ENCODE results near the gene TMEM272. TPM values are rescaled to one million over a fixed set of nuclear protein-coding genes. Genes with fewer than 3 reads are reported as not detected.
A peak's percentile ranks its signal among the peaks of the same experiment; 100 is the strongest.

TMEM272 gene, protein sequence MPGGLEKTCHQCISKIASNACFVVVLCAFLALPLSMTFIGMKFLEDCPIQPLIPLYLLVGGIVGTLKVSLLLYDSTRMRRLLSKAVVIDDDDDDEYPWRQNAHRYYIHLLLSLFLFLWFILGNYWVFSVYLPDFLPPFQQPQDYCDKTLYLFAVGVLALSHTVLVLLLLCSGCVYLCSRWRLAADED
- total RNA-seq, result under 1 TPM in 3 of 4 donors, not detected in 1; 0.13 to 0.74 (median 0.16) TPM

DNA sequence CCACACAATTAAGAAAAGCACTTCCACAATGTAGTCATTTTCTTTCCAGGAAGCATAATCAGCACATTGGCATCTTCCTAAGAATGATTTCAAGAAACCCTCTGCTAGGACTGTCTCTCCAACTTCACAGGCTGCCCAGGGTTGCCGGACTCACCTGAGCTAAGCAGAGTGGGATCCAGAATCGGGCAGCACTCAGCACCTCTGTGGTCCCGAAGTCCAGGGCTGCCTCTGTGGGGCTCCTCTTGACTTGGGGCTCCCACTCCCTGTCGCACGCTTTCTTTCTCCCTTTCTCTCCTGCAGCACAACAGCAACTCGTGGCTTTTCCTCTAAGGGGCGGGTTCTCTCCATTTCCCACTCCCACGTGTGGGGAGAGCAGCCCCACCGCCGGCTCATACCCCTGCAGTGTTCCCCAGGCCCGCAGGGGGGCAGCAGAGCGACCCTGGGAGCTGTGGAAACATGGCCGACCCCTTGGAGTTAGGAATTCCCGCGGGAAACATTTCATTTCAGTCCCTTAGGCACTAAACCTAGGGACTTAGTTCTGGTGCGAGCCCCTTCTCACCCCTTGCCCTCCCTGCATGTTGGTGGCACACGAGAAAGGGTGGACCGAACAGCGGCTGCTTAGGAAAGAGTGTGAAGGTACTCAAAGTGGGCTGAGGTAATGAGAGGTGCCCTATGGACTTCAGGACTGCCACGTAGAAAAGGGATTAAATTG is at the start of gene TMEM272:
Gene TMEM272, minus strand, starts transcription at position 316 of the 712 bp plus-strand sequence. CDS start 6,647 bp downstream, outside the sequence.
- DNase-seq (ENCODE audit: low spot score) (peak; percentile 44), ATAC-seq (ENCODE audit: low FRiP score) (peak; percentile 92)
- TF ChIP-seq, protein P1, sequence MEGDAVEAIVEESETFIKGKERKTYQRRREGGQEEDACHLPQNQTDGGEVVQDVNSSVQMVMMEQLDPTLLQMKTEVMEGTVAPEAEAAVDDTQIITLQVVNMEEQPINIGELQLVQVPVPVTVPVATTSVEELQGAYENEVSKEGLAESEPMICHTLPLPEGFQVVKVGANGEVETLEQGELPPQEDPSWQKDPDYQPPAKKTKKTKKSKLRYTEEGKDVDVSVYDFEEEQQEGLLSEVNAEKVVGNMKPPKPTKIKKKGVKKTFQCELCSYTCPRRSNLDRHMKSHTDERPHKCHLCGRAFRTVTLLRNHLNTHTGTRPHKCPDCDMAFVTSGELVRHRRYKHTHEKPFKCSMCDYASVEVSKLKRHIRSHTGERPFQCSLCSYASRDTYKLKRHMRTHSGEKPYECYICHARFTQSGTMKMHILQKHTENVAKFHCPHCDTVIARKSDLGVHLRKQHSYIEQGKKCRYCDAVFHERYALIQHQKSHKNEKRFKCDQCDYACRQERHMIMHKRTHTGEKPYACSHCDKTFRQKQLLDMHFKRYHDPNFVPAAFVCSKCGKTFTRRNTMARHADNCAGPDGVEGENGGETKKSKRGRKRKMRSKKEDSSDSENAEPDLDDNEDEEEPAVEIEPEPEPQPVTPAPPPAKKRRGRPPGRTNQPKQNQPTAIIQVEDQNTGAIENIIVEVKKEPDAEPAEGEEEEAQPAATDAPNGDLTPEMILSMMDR (IDR thresholded peaks at IDR 0.05), result peak in 1 of 3 donors; percentile 58

DNA sequence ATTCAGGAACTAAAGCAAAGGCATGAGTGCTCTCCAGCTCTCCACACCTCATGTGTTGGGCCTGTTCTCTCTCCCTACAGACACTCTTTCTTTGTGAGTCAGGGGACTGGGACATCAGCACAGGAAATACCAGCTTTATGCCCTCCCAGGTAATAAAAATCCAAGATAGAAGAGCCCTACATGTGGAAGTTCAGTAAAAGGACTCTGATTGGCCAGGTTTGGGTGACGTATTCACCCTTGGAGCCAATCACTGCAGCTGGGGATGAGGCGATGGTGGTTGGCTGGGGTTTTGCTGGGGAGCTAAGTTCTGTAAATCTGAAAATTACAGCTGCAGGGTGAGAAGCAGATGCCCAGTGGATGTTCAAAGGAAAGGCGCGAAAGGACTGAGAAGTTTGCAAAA is 49.3 kb upstream of the TMEM272 start:
- ATAC-seq (ENCODE audit: low FRiP score) (no peak), DNase-seq (ENCODE audit: low spot score) (no peak)
- TF ChIP-seq, protein P1 (IDR thresholded peaks at IDR 0.05), result no peak

DNA sequence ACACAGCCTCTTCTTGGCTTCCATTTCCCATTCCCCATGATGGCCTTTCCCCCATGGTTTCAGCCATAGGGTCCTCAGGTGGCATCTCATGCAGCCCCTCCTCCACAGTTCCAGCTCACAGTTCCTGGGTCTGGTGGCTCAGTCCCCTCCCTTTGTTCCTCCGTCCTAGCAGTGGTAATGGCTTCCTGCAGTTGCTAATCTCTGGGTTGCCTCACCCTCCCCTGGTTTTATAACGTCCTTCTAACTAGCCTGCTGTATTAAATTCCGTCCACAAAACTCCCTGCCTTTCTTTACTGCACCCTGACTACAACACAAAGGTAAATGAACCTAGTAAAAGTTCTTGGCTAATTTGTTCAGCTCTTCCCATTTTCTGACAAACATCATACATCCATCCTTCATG is 47.7 kb upstream of the TMEM272 start:
- DNase-seq (ENCODE audit: low spot score) (no peak), ATAC-seq (ENCODE audit: low FRiP score) (no peak)
- TF ChIP-seq, protein P1 (IDR thresholded peaks at IDR 0.05), result no peak

DNA sequence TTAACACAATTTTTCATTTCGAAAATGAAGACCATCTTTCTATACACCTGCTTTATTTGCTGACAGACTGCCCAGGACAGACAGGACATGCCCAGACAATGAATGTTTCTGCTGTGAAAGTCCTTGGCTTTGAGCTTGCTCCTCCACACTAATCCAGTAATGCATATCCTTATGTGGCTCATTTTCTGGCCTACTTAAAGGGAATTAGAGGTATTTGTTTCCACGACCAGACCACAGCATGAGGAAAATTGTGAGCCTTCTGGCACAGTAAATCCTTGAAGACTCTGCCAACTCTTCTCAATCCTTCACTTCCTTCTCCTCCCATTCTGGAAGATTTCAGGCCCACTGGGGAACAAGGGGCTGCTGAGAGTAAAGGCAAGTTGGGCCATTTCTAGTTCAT is 42.5 kb upstream of the TMEM272 start:
- ATAC-seq (ENCODE audit: low FRiP score) (no peak), DNase-seq (ENCODE audit: low spot score) (no peak)
- TF ChIP-seq, protein P1 (IDR thresholded peaks at IDR 0.05), result no peak

DNA sequence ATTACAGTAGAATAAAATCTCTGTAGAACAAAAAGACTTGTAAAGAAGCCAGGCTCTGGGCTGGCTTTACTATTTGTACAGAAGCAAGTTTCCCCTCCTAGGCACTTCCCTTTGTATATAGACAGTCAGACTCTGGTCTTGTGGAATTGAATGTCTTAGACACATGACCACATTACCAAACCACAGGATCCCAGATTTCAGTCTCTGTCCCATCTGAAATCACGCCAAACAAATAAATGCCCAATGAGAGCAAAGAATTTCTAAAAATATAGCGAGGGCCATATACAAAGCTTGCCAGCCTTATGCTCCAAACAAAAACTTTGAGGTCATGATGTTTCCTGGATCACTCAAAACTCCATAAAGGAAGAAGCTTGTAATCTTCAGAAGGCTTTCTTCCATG is 40.7 kb upstream of the TMEM272 start:
- DNase-seq (ENCODE audit: low spot score) (no peak), ATAC-seq (ENCODE audit: low FRiP score) (no peak)
- TF ChIP-seq, protein P1 (IDR thresholded peaks at IDR 0.05), result no peak

- DNase-seq (ENCODE audit: low spot score) (no peak), ATAC-seq (ENCODE audit: low FRiP score) (no peak)
- TF ChIP-seq, protein P1 (IDR thresholded peaks at IDR 0.05), result no peak
Measured at GRCh38 chr13:51883226-51883600, 38.2 kb upstream of the TMEM272 start.
